HL-60 (cell line): Measurements from ENCODE around the gene PKDREJ.

Experiments used
- DNase-seq, 2 experiments: peaks; one replicate each; pipeline ENCODE4 v3.0.0-alpha.2; 2010 to 2020; ENCODE audit warnings: low read depth in 1 of 2, low spot score in 1 of 2
- H3K27ac ChIP-seq: fragments of 250-450 bp; sonication (Bioruptor Pico); replicated peaks from 2 replicates; pipeline ENCODE4 v1.5.1; 2020; ENCODE audit warnings: mild to moderate bottlenecking, moderate library complexity
- H3K27me3 ChIP-seq: fragments of 250-450 bp; sonication (Bioruptor Pico); 2 replicates; pipeline ENCODE4 v1.5.1; 2021; ENCODE audit warnings: mild to moderate bottlenecking, moderate library complexity; ENCODE audit not compliant: insufficient read depth, poor library complexity, severe bottlenecking
- H3K4me3 ChIP-seq: replicated peaks from 2 replicates; pipeline ENCODE4 v1.5.1; 2011; ENCODE audit warnings: mild to moderate bottlenecking, control low read depth, low read length; ENCODE audit not compliant: insufficient read depth
- CTCF ChIP-seq: IDR thresholded peaks from one replicate; pipeline ENCODE4 v1.5.1; 2011; ENCODE audit warnings: low read length, control low read depth, inconsistent platforms; ENCODE audit not compliant: insufficient read depth
- GABPA ChIP-seq: IDR thresholded peaks from 2 replicates; pipeline ENCODE4 v1.6.1; 2012; ENCODE audit warnings: low read depth
- POLR2AphosphoS5 ChIP-seq: IDR thresholded peaks from 2 replicates; pipeline ENCODE4 v1.6.1; 2012; ENCODE audit warnings: low read depth
- SPI1 ChIP-seq: IDR thresholded peaks from 2 replicates; pipeline ENCODE4 v1.6.1; 2012; ENCODE audit warnings: low read depth, mild to moderate bottlenecking, borderline replicate concordance
- TF ChIP-seq, protein P1 (sequence below): IDR thresholded peaks from 2 replicates; pipeline ENCODE4 v1.6.1; 2012; ENCODE audit warnings: low read depth; ENCODE audit not compliant: insufficient replicate concordance

The PKDREJ gene

DNA sequence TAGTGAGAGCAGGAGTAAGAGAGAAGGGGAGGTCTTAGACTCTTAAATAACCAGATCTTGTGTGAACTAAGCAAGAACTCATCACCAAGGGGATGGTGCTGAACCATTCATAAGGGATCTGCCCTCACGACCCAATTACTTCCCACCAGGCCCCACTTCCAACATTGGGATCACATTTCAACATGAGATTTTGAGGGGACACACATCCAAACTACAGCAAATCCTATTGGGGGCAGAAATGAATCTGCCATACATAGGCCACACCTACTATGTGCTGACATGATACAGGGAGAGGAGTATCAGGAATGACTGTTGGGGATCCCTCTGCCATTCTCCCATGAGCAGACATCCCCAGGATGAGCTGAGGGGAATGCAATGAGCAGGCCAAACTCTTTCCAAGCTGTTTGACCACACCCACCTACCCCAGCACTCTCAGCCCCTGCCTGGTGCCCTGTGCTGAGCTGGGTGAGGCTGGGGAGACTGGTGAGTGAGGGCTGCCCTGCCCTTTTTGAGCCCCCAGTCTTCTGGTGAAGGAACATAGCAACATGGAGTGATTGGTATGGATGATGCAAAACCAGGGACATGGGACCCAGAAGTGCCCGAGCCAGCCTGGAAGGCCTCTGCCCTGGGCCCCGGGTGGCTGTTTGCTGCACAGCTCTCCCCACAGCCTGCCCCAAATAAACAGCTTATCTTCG is 32.3 kb upstream of the PKDREJ start:
- no peak for DNase-seq
- Histone ChIP-seq H3K27me3 (no peaks in the 10 kb centered on the region), H3K27ac (no peak overlapping the region), H3K4me3 (peak overlapping the region; percentile 89)
- TF ChIP-seq GABPA (no peak), POLR2AphosphoS5 (no peak), SPI1 (no peak), CTCF (no peak)

DNA sequence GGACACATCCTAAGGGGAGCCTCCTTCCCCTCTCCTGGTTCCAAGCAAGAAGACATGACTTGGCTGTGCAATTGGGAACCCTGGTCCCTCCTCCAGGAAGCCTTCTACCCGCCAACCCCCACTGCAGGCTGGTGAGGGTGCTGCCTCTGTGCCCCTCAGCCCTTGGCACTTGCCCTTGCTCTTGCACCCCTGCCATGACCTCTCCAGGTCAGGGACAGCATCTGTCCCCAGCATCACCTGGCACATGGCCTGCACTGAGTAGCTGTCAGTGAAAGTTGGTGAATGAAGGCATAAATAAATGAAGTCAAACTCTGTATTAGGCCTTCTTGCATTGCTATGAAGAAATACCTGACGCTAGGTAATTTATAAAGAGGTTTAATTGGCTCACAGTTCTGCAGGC is 31.6 kb upstream of the PKDREJ start:
- Histone ChIP-seq H3K27me3 (no peaks in the 10 kb centered on the region), H3K27ac (no peak overlapping the region), H3K4me3 (no peak overlapping the region)
- DNase-seq, result no peak
- TF ChIP-seq CTCF, result no peak
- no peak for TF ChIP-seq SPI1
- no peak for TF ChIP-seq GABPA
- no peak for TF ChIP-seq POLR2AphosphoS5
- TF ChIP-seq, protein P1, sequence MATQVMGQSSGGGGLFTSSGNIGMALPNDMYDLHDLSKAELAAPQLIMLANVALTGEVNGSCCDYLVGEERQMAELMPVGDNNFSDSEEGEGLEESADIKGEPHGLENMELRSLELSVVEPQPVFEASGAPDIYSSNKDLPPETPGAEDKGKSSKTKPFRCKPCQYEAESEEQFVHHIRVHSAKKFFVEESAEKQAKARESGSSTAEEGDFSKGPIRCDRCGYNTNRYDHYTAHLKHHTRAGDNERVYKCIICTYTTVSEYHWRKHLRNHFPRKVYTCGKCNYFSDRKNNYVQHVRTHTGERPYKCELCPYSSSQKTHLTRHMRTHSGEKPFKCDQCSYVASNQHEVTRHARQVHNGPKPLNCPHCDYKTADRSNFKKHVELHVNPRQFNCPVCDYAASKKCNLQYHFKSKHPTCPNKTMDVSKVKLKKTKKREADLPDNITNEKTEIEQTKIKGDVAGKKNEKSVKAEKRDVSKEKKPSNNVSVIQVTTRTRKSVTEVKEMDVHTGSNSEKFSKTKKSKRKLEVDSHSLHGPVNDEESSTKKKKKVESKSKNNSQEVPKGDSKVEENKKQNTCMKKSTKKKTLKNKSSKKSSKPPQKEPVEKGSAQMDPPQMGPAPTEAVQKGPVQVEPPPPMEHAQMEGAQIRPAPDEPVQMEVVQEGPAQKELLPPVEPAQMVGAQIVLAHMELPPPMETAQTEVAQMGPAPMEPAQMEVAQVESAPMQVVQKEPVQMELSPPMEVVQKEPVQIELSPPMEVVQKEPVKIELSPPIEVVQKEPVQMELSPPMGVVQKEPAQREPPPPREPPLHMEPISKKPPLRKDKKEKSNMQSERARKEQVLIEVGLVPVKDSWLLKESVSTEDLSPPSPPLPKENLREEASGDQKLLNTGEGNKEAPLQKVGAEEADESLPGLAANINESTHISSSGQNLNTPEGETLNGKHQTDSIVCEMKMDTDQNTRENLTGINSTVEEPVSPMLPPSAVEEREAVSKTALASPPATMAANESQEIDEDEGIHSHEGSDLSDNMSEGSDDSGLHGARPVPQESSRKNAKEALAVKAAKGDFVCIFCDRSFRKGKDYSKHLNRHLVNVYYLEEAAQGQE, result no peak

DNA sequence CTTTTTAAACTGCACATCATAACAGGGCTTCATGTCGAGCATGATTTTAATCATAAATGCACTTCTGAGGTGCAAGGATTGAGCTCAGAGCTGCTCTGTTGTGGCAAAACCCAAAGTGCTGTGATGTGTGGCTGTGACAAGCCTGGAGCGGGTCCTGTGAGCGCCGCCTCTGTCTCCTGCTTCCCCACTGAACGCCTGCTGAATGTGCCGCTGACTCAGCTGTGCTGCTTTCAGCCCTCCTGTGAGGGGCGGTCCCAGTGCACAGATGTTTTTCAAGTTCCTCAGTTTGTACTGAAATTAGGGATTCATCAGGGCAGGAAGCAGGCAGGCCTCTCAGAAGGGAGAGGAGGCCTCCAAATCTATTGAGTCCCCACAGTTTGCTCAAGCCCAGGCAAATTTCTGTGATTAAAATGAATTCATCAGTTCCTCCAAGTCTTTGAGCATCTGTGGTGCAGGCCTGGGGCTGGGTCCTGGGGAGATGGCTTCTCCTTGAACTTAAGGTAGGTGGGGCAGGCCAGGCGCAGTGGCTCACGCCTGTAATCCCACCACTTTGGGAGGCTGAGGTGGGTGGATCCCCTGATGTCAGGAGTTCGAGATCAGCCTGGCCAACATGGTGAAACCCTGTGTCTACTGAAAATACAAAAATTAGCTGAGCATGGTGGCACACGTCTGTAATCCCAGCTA is 30.6 kb upstream of the PKDREJ start:
- DNase-seq, result peak in 1 of 2 experiments; percentile 35
- H3K4me3 ChIP-seq, result no peak overlapping the region
- H3K27ac ChIP-seq, result no peak overlapping the region
- H3K27me3 ChIP-seq, result no peaks in the 10 kb centered on the region
- no peak for TF ChIP-seq CTCF
- TF ChIP-seq, protein P1, result no peak
